GM10248 (cell line): ENCODE results near the gene ERMAP.

ENCODE experiments used
- CTCF ChIA-PET: fragments of 300-600 bp; sonication (Branson Sonifier 250); formaldehyde crosslinking; extraction: SDS; loops from one replicate; lab custom pipeline; 2021; ENCODE audit warnings: antibody characterized with exemption; lab: Yijun Ruan, JAX
- POLR2A ChIA-PET: fragments of 350-650 bp; sonication (Branson Sonifier 250); formaldehyde crosslinking; extraction: SDS; loops from one replicate; lab custom pipeline; 2020; ENCODE audit warnings: antibody characterized with exemption; lab: Yijun Ruan, JAX
- DNase-seq: peaks from one replicate; pipeline ENCODE4 v3.0.0; 2012; ENCODE audit errors: extremely low spot score
- CTCF ChIP-seq: IDR thresholded peaks from 2 replicates; pipeline ENCODE4 v1.5.1; 2012; ENCODE audit warnings: mild to moderate bottlenecking, low read depth; ENCODE audit errors: extremely low read depth, missing control alignments, control extremely low read depth

Gene ERMAP

GRCh38 chr1:42844592-42845140 lies 27.7 kb downstream of the ERMAP start:
- CTCF ChIA-PET: no interaction called here
- POLR2A ChIA-PET: no interaction called here
- no peak for TF ChIP-seq CTCF
- no peak for DNase-seq

GRCh38 chr1:42845193-42845592 lies 28.3 kb downstream of the ERMAP start:
- POLR2A ChIA-PET: no interaction called here
- DNase-seq: no peak
- TF ChIP-seq CTCF: no peak
- CTCF ChIA-PET: no interaction called here

GRCh38 chr1:42845866-42846256 lies 28.9 kb downstream of the ERMAP start:
- POLR2A ChIA-PET: interaction anchor here (0.5 to 1.1 kb wide), 7 partner anchors 71 to 1265 kb away, joined by 3 to 7 read pairs (median 3); partner anchors contain the start of genes C1orf50, KDM4A and P3H1
- CTCF ChIA-PET: interaction anchor here (0.7 to 3.3 kb wide), 19 partner anchors 8 to 268 kb away, joined by 3 to 26 read pairs (median 4); partner anchors contain the start of genes C1orf50, ERMAP, P3H1 and SVBP

GRCh38 chr1:42846257-42847110 lies 29.6 kb downstream of the ERMAP start, which contains the start of gene ZNF691:
Gene ZNF691 (plus strand): TSS chr1:42846613. CDS start chr1:42849659, 3,046 bp downstream.
- POLR2A ChIA-PET: interaction anchor here (0.5 to 1.1 kb wide), 7 partner anchors 71 to 1265 kb away, joined by 3 to 7 read pairs (median 3); partner anchors contain the start of genes C1orf50, KDM4A and P3H1
- peak; percentile 96 for DNase-seq
- CTCF ChIA-PET: interaction anchor here (0.7 to 3.3 kb wide), 21 partner anchors 8 to 268 kb away, joined by 3 to 26 read pairs (median 4); partner anchors contain the start of genes C1orf50, ERMAP, P3H1 and SVBP
- peak; percentile 42 for TF ChIP-seq CTCF

More at GRCh38 chr1:42845866-42846256, 28.9 kb downstream of the ERMAP start:
- TF ChIP-seq CTCF: no peak
- no peak for DNase-seq

- TF ChIP-seq CTCF: no peak
- DNase-seq: no peak
- CTCF ChIA-PET: interaction anchor here (1.0 to 3.3 kb wide), 11 partner anchors 9 to 269 kb away, joined by 3 to 26 read pairs (median 4); no protein-coding TSS in a partner anchor
- POLR2A ChIA-PET: no interaction called here
These were observed 30.2 kb downstream of the ERMAP start for GRCh38 chr1:42847111-42847595.
